ENCODE results near the gene LPA. TPM values are rescaled to one million over a fixed set of nuclear protein-coding genes. Genes with fewer than 3 reads are reported as not detected.

Gene LPA
- total and polyA plus RNA-seq, 2 of the 13 experiments (the other 11 are each of a cell fraction or from before 2014, with no cell fraction given), result not detected

GRCh38 chr6:160534050-160534696 is 129.9 kb downstream of the LPA start (continued):
- TF ChIP-seq DZIP1 (CRISPR knock-in tag; IDR thresholded peaks at IDR 0.05) (no peak), SOX6 (IDR thresholded peaks at IDR 0.05) (no peak), SOX6 (CRISPR knock-in tag; IDR thresholded peaks at IDR 0.05) (no peak), ZBTB26 (CRISPR knock-in tag; IDR thresholded peaks at IDR 0.05; ENCODE audit: borderline replicate concordance) (no peak), ZNF260 (CRISPR knock-in tag; IDR thresholded peaks at IDR 0.05; ENCODE audit: borderline replicate concordance, low read depth) (no peak), ZNF563 (CRISPR knock-in tag; IDR thresholded peaks at IDR 0.05) (0 out of 2 replicates have a peak, but pooled peaks have one; percentile 46), MTA3 (CRISPR knock-in tag; IDR thresholded peaks at IDR 0.05) (no peak), ZNF816 (CRISPR knock-in tag; IDR thresholded peaks at IDR 0.05; ENCODE audit: borderline replicate concordance) (no peak), TFDP1 (CRISPR knock-in tag; IDR thresholded peaks at IDR 0.05; ENCODE audit: borderline replicate concordance) (no peak), ZNF709 (CRISPR knock-in tag; IDR thresholded peaks at IDR 0.05) (0 out of 2 replicates have a peak, but pooled peaks have one; percentile 36), HMGA1 (CRISPR knock-in tag; conservative IDR thresholded peaks at IDR 0.05) (no peak), NFIC (IDR thresholded peaks at IDR 0.05; ENCODE audit: low read length) (no peak), HNRNPL (IDR thresholded peaks at IDR 0.05; ENCODE audit: low read depth, low read length) (no peak), ZNF280B (CRISPR knock-in tag; IDR thresholded peaks at IDR 0.05; ENCODE audit: borderline replicate concordance) (no peak), SALL2 (CRISPR knock-in tag; IDR thresholded peaks at IDR 0.05) (no peak), FOXP4 (CRISPR knock-in tag; IDR thresholded peaks at IDR 0.05) (no peak), ZNF598 (CRISPR knock-in tag; IDR thresholded peaks at IDR 0.05; ENCODE audit: borderline replicate concordance) (peak; percentile 80; the same call in 1 of the 2 replicates), ZNF512 (CRISPR knock-in tag; IDR thresholded peaks at IDR 0.05) (no peak), SIX4 (CRISPR knock-in tag; IDR thresholded peaks at IDR 0.05) (no peak)
